Measurements from ENCODE around the gene TUT4. TPM values are rescaled to one million over a fixed set of nuclear protein-coding genes. Genes with fewer than 3 reads are reported as not detected.

Gene TUT4
- total and polyA plus RNA-seq, 2 experiments from 2014 or later = 14.9 to 18.9 TPM

DNA sequence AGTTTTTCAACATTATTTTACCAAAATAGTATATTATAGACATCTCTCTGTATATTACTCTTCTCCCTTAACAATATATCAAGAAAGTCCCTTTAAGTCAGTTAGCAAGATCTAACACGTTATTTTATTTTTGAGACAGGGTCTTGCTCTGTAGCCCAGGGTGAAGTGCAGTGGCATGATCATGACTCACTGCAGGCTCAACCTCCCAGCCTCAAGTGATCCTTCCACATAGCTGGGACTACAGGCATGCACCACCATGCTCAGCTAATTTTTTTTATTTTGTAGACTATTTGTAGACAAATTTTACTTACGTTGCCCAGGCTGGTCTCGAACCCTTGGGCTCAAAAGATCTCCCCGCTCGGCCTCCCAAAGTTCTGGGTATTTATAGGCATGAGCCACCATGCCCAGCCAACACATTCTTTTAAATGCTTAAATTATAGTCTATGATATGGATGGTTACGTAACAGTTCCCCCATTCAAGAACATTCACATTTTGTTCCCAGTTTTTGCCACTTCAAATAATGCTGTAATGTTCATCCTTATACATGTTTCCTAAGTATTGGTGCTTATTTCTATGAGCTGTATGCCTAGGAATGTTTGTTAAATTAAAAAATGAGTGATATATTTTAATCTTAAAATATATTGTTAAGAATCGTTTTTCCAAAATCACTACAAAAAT is 70.4 kb downstream of the TUT4 start:
- Histone ChIP-seq H3K4me3 (no peak overlapping the region), H3K4me1 (ENCODE audit: insufficient read depth) (no peaks in the 10 kb centered on the region), H3K4me2 (ENCODE audit: unreplicated experiment) (no peak overlapping the region), H3K9me3 (ENCODE audit: low read depth) (no peaks in the 10 kb centered on the region), H3F3A (ENCODE audit: insufficient read depth) (no peaks in the 10 kb centered on the region), H4K20me1 (ENCODE audit: insufficient read depth) (no peaks in the 10 kb centered on the region), H3K27me3 (replicated peaks; ENCODE audit: insufficient read depth) (no peaks in the 10 kb centered on the region), H3K9me2 (ENCODE audit: insufficient read depth) (no peaks in the 10 kb centered on the region), H3K36me3 (ENCODE audit: low read depth) (0 out of 2 replicates have a peak, but pooled peaks cover 5% of the 10 kb centered on the region), H3K9ac (no peak overlapping the region), H3K79me2 (ENCODE audit: insufficient read depth) (no peaks in the 10 kb centered on the region), H3K27ac (no peak overlapping the region), H2AFZ (no peak overlapping the region)
- no peak for DNase-seq
- TF ChIP-seq EZH2 (IDR thresholded peaks at IDR 0.05; ENCODE audit: insufficient read depth, poor library complexity, severe bottlenecking) (no peak), EZH2phosphoT487 (IDR thresholded peaks at IDR 0.05; ENCODE audit: insufficient read depth, low read depth) (no peak)
- 98% methylated on average over 7 of the region's 7 CpGs for WGBS, 2 experiments (ENCODE audit: low coverage in 1 of 2, low lambda C conversion rate in 2 of 2, missing lambda C conversion rate in 2 of 2)
- in situ Hi-C loops (cut with MboI) = no loop called here

DNA sequence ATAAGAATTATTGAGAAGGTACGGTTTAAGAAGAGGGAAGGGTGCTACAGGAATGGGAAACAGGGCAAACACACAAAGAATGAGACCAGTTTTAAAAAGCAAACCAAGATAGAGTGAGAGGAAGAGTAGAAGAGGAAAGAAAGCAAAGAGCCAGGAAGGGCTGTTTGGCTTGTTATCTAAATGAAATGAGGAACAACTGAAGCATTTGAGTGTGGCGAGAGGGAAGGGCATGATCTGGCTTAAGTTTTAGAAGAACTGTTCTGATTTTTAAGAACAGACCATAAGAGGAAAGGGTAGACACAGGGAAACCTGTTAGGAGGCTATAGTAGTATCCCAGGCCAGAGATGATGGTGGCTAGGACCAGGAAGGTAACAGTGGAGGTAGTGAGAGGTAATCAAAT is 73.8 kb downstream of the TUT4 start:
- WGBS, 2 experiments (ENCODE audit: low coverage in 1 of 2, low lambda C conversion rate in 2 of 2, missing lambda C conversion rate in 2 of 2) = 96 to 98% methylated on average over 2 of the region's 2 CpGs
- TF ChIP-seq EZH2 (IDR thresholded peaks at IDR 0.05; ENCODE audit: insufficient read depth, poor library complexity, severe bottlenecking) = no peak
- no peak for TF ChIP-seq EZH2phosphoT487 (IDR thresholded peaks at IDR 0.05; ENCODE audit: insufficient read depth, low read depth)
- H3K79me2 ChIP-seq (ENCODE audit: insufficient read depth) = no peaks in the 10 kb centered on the region
- DNase-seq = no peak
- H3K9me3 ChIP-seq (ENCODE audit: low read depth) = no peaks in the 10 kb centered on the region
- H3K4me3 ChIP-seq = no peak overlapping the region
- H3F3A ChIP-seq (ENCODE audit: insufficient read depth) = no peaks in the 10 kb centered on the region
- no peak overlapping the region for H2AFZ ChIP-seq
- no peaks in the 10 kb centered on the region for H3K4me1 ChIP-seq (ENCODE audit: insufficient read depth)
- no peaks in the 10 kb centered on the region for H4K20me1 ChIP-seq (ENCODE audit: insufficient read depth)
- no peak overlapping the region for H3K9ac ChIP-seq
- 0 out of 2 replicates have a peak, but pooled peaks cover 4% of the 10 kb centered on the region for H3K36me3 ChIP-seq (ENCODE audit: low read depth)
- H3K27me3 ChIP-seq (replicated peaks; ENCODE audit: insufficient read depth) = no peaks in the 10 kb centered on the region
- no peak overlapping the region for H3K27ac ChIP-seq
- no peaks in the 10 kb centered on the region for H3K9me2 ChIP-seq (ENCODE audit: insufficient read depth)
- H3K4me2 ChIP-seq (ENCODE audit: unreplicated experiment) = no peak overlapping the region
- in situ Hi-C loops (cut with MboI) = no loop called here

DNA sequence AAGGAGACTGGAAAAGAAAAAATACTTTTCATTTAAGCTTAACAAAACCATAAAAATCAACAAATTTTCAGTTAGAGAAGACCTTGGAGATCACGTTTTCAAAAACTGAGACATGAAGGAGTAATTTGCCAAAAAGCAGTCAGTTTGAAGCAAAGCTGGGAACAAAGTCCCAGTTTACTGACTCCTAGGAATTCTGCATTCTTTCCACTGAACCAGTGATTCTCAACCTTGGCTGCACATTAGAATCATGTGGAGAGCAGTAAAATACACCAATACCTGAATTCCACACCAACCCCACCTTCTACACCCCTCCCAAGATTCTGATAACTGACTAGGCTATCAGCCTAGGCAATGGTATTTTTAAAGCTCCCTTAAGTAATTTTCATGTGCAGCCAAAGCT is 75.0 kb downstream of the TUT4 start:
- in situ Hi-C loops (cut with MboI) = no loop called here
- Histone ChIP-seq H3K4me2 (ENCODE audit: unreplicated experiment) (no peak overlapping the region), H3K79me2 (ENCODE audit: insufficient read depth) (no peaks in the 10 kb centered on the region), H3K36me3 (ENCODE audit: low read depth) (0 out of 2 replicates have a peak, but pooled peaks cover 5% of the 10 kb centered on the region), H3F3A (ENCODE audit: insufficient read depth) (no peaks in the 10 kb centered on the region), H3K4me1 (ENCODE audit: insufficient read depth) (no peaks in the 10 kb centered on the region), H3K4me3 (no peak overlapping the region), H3K9me2 (ENCODE audit: insufficient read depth) (no peaks in the 10 kb centered on the region), H3K27ac (no peak overlapping the region), H3K27me3 (replicated peaks; ENCODE audit: insufficient read depth) (no peaks in the 10 kb centered on the region), H2AFZ (no peak overlapping the region), H3K9ac (no peak overlapping the region), H4K20me1 (ENCODE audit: insufficient read depth) (no peaks in the 10 kb centered on the region), H3K9me3 (ENCODE audit: low read depth) (no peaks in the 10 kb centered on the region)
- TF ChIP-seq EZH2phosphoT487 (IDR thresholded peaks at IDR 0.05; ENCODE audit: insufficient read depth, low read depth) = no peak
- TF ChIP-seq EZH2 (IDR thresholded peaks at IDR 0.05; ENCODE audit: insufficient read depth, poor library complexity, severe bottlenecking) = no peak
- WGBS, 2 experiments (ENCODE audit: low coverage in 1 of 2, low lambda C conversion rate in 2 of 2, missing lambda C conversion rate in 2 of 2) = 64 to 68% methylated on average over 1 of the region's 1 CpG
- DNase-seq = no peak

DNA sequence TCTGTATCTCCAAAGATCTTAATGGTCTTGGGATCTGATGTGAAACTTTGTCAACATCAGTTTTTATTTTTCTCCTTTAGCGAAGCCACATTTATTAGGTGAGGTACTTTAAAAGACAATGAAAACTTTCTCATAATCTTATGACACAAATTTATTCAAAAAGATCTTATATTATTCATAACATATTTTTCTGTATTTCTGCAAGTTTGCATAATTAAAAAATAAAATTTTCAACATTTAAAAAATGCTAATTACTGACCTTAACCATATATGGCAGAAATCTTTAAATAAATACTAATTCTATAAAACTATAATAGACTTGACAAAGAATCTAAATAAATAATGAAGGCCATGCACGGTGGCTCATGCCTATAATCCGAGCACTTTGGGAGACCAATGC is 75.9 kb downstream of the TUT4 start:
- Histone ChIP-seq H3K4me1 (ENCODE audit: insufficient read depth) (no peaks in the 10 kb centered on the region), H3F3A (ENCODE audit: insufficient read depth) (no peaks in the 10 kb centered on the region), H3K4me2 (ENCODE audit: unreplicated experiment) (no peak overlapping the region), H3K36me3 (ENCODE audit: low read depth) (0 out of 2 replicates have a peak, but pooled peaks cover 7% of the 10 kb centered on the region), H4K20me1 (ENCODE audit: insufficient read depth) (no peaks in the 10 kb centered on the region), H3K9ac (no peak overlapping the region), H3K9me2 (ENCODE audit: insufficient read depth) (no peaks in the 10 kb centered on the region), H3K27ac (no peak overlapping the region), H3K27me3 (replicated peaks; ENCODE audit: insufficient read depth) (no peaks in the 10 kb centered on the region), H3K79me2 (ENCODE audit: insufficient read depth) (no peaks in the 10 kb centered on the region), H3K9me3 (ENCODE audit: low read depth) (no peaks in the 10 kb centered on the region), H3K4me3 (no peak overlapping the region), H2AFZ (no peak overlapping the region)
- 86 to 88% methylated on average over 3 of the region's 3 CpGs for WGBS, 2 experiments (ENCODE audit: low coverage in 1 of 2, low lambda C conversion rate in 2 of 2, missing lambda C conversion rate in 2 of 2)
- no peak for TF ChIP-seq EZH2phosphoT487 (IDR thresholded peaks at IDR 0.05; ENCODE audit: insufficient read depth, low read depth)
- no peak for TF ChIP-seq EZH2 (IDR thresholded peaks at IDR 0.05; ENCODE audit: insufficient read depth, poor library complexity, severe bottlenecking)
- no peak for DNase-seq
- in situ Hi-C loops (cut with MboI) = no loop called here
